Kidney capillary endothelial cell (primary cell): Measurements from ENCODE around the gene SIRT5.

Source experiments
- DNase-seq: peaks from one replicate; pipeline ENCODE4 v3.0.0-alpha.2; 2018; ENCODE audit warnings: low spot score

SIRT5 gene

DNA sequence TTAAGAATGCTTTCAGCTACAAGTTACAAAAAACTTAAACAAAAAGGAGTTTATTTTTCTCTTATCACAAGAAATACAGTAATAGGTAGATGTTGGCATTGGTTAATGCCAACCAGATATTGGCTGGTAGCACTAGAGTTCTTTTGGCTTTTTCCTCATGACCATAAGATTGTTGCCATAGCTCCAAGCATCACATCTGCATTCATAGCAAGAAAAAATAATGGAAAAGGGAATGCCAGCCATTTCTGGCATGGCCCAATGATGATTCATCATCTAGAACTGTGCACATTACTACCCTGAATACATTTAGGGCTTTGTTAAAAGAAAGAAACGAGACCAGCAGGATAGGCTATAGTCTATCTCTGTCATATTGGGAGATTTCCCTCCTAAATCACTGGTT, 20.8 kb upstream of the SIRT5 start:
- no peak for DNase-seq

DNA sequence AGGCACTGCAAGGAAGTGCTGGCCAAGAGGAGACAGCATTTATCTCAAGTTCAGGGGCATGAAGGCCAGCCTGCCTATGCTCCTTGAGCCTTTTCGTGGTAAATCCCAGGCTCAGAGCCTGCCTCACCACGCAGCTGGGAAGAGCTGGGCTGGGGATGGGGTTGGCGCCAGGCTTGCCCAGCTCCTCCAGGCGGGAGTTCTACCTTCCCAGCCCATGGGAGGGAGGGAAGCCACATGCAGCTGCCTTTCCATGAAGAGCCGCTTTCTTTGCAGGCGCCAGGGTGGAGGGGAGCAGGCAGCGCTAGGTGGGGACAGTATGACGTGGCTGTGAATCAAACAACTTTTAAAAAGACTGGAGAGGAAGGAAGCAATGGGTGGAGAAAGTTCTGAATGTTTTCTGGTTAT, 19.5 kb upstream of the SIRT5 start:
- peak; percentile 75 for DNase-seq

DNA sequence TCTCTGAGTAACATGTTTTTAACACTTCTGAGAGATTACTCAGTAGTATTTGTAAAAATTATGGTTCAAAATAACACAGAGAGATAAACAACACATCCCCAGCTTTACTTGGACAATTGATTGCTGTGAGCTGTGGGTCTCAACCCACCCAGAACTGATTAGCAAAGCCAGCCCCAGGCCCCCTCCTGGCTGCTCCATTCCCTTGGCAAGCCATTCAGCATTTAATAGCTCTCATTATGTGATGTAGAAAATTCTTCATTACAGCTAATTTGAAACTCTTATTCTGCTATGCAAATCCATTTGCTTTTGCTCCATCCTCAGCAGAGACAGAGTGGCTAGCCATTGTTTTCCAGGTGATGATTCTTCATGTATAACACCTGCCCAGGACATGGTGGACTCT, 16.6 kb upstream of the SIRT5 start:
- DNase-seq: no peak

DNA sequence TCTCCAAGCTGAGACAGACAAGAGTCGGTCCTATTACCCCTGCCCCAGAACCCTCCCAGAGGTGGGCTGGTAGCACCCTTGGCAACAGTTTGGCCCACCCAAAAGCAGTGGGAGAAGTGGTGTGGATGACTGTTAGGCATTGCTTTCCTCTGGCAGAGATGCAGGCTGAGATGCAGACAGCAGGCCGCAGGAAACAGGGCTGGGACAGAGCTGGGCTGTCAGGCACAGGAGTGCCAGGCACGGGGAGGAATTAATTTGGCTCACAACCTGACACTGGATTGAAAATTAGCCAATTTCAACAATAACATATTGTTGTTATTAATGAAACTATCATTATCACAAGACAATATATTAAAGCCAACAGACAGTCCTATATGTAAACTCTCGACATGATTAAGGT, 15.7 kb upstream of the SIRT5 start:
- no peak for DNase-seq

DNA sequence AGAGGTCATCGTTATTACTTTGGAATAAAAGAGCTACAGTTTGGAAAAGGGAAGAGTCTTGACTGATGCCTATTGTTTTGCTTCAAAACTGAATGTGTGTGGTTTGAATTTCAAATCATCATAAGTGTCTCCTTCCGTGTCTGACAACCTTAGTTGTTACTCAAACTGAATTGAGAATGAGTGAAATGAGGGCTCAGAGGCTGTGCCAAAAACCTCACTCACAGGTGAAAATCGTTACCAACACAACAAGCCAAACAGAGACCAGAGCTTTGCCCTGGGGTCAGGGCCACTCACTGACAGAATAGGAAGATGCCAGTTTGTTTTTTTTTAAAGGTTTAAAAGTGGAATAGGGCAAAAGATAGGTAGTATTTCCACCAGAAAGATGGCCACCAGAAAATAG, 15.2 kb upstream of the SIRT5 start:
- DNase-seq: no peak

DNA sequence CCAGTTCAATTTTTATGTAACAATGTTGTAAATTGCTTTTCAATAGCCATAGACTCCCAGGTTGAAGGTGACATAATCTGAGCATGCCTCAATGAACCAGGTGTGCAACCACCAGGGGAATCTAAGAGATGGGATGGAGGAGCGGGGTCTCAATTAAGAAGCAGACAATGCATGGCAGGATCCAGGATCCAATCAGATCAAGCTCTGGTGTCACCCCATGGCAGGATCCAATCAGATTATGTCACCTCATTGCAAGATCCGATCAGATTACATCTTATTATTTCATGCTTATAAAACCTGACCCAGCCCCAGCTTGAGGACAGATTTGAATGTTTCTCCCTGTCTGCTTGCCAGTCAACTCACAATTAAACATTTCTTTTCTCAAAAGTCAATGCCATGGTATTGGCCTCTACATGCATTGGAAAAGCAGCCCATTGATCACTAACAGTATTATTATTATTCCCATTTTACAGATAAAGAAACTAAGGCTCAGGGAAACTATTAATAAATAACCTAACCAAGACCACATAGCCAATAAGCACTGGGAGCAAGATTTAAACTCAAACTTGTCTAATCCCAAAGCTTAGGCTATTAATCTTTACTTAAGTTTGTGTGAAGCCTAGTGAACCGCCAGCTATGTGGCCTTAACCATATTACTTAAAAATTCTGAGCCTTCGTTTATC, 14.3 kb upstream of the SIRT5 start:
- no peak for DNase-seq

DNA sequence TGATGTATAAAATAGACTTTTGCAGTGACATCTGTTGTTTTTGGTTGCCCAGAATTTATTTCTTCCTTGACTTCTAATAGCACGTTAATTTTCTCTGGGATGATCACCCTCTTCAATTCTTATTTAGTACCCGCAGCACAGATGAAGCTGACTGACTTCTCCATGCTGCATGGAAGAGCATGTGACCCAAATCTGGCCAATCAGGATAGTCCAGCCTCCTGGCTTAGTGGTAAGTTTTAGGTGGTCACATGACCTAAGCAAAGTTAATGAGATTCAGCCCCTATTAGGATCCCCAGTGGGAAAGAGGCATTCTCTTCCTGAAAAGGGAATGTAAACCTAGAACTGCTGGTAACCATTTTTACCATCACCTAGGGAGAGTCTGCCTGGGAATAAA, 13.8 kb upstream of the SIRT5 start:
- no peak for DNase-seq

DNA sequence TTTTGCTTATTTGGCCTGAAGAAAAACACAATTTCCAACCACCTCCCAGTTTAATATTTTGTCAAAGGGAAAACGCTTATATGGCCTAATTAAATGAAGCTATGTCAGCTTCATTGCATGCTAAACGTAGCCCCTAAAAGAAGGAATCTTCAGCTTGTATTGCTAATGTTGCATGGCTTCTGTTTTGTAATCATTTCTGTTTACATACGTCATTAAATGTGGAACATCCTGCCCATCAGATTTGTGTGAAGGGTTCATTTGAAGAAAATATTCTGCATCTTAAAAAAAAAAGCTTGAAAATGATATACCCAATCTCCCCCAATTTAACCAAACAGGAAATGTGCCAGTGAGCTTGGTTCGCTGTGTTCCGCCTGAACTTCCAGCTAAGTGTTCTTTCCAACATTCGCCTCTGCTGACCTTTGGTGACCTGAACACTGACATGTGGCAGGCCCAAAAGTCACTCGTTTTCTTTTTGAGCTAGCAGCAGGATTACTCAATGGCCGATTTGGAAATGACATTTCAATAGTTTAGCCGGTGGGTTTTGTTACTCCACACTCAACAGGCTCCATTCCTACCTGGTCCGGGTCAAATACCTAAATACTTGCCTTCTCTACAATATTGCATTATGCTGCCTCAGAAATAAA, 12.7 kb upstream of the SIRT5 start:
- no peak for DNase-seq

DNA sequence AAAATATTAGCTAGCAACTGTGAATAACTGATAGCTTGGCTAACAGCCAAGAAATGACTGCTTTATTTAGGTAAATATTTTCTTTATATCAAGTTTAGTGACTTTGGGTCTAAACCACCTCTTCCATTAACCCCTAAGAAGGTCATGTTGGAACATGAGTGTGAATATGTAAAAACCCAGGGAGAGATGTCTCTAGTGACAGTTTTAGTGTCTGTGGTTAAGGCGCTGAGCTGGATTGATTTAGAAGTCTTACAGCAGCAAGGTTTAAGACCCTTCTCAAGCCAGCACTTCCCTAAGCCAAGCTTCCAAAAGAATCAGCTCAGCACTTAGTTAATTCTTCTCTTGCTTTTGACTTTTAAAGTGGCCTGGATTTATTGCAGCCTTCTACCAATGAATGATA, 11.4 kb upstream of the SIRT5 start:
- DNase-seq: no peak

DNA sequence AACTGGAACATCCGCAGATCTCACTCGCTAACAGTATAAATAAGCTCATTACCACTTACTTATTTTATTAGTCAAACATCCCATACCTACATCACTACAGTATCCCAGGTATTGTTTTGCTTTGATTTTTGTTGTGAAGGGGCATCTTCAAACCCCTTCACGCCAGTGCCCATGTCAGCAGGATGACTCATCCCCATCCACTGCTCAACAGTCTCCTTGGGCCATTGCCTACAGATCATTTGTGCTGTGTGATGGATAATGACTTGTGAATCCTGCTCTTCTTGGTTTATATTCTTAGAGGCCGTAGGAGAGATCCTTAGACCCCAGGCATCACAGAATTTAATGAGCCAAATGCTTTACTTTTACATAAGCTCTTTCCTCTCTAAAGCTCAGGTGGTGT, 8.5 kb upstream of the SIRT5 start:
- no peak for DNase-seq

DNA sequence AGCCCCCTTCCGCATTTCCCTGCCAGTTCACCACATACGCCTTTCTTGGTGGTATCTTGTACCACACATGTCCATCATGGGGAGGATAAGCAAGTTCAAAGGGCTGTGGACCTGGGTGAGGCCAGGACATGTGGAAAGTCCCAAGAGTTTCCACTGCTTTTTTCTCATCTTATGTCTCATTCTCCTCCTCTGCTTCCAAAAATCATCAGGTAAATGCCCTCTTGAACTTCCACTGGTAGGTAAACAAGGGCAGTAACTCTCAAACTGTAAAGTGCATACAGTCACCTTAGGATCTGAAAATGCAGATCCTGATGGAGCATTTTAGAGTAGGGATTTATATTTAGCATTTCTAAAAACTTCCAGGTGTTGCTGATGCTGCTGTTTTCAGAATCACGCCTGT, 7.9 kb upstream of the SIRT5 start:
- DNase-seq: no peak

DNA sequence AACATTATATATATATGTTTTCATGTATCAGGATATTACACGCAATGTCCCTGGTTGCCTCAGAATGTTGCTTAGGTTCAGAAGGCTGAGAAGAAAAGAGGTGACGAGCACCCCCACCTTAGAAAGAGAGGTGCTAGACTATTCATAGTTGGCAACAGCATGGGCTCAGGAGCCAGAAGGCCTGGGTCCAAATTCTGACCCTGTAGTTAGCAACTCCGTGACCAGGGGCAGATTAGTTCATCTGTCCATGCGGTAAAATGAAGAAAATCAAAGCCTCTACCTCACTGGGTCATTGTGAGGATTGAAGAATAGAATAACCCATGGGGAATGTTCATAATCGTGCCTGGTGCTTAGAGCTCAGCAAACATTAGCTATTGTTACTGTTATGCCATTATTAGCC, 5.4 kb upstream of the SIRT5 start:
- DNase-seq: no peak

DNA sequence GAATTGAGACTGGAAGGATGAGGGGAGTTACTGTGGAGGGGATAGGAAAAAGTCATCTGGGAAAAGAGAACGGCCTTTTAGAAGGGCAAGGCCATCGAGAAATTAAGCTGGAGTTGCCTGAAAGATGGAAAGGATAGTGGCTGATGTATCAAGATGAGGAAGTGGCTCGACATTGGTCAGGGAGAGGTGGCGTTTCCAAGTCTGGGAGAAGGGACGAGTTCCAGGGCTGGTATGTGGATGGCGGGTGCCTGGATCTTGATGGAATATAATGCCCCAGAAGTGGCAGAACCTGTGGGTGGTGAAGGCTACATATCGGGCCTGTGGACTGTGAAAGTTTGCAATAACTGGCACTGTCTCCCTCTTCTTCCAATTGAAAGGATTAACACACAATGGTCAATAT, 2.2 kb upstream of the SIRT5 start:
- DNase-seq: no peak

DNA sequence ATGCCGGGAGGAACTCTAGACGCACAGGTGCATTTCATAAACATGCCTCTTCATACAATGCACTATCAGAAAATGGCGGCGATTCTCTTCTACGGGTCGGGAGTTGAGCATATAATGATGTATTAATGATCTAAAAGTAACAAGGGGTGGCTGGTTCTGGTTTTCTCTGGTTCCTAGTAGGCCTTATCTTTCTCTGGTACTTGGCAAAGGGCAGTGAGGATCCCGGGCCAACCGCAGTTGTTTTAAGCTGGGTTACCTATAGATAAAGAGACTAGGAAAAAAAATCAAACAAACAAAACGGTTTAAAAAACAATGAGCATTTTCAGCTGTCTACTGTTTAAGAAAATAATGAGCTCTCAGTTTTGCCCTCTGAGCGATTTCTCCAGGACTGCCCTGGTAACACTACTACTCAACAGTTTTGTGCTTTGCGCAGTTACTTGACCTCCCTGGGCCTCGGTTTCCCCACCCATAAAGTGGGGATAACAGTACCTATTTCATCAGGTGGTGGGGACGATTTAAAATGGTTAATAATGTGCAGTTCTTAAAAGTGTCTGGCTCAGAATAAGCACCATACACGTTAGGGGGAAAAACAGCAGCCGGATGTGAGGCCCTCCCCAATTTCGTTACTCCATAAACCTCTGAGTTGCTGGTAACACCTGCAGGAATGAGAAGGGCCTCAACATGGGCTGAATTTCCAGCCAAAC, 1.3 kb upstream of the SIRT5 start:
- DNase-seq: no peak

DNA sequence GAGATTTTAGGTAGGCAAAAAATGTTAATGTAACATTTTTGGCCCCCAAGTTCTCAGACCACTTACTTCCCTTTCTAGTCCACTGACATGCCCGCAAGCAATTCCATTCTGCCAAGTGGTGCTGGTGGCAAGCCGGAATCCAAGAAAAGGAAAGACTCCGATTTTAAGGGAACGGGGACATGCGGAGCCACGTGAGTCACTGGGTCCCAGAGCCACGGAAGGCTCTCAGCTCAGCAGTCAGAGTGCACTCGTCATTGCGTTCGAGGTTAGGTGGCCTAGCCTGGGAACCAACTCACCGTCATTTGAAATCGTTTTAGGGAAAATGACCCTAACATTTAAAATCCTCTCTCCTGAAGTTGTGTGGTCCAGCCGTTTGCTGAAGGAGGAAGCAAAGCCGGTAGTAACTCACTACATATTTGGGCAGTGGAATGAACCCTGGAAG, 711 bp upstream of the SIRT5 start:
- DNase-seq: peak; percentile 40

DNA sequence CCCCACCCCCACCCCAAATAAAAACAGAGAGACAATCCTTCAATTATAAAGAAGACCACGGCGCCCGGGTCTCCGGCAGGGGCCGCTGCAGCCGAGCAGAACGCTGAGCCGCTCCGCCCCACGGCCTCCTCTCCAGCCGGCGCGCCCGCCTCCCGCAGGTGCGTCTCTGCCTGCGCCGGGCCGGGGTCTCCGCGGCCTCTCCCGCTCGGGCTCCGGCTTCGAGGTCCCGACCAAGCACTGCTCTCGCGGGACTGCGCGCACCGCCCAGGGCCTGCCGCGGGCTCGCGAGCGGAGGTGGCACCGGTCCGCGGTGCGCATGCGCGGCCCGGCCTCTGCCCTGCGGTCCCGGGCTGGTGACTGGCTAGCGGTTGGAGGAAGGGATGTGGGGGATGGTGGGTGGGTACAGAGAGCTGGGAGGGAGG, 241 bp upstream of the SIRT5 start:
- DNase-seq: peak; percentile 97

DNA sequence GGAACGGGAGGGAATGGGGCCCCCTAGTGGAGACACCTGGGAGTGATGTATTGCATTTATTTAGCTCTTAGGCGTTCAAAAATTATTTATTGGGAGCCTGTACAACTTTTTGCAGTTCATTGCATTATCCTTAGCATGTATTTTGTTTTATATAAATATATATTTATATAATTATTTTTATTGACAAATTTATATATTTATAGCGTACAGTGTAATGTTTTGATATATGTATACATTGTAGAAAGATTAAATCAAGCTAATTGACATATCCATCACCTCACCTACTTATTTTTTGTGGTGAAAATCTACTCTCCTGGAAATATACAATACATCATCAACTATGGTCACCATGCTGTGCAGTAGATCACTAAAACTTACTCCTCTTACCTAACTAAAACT, 975 bp downstream of the SIRT5 start:
- DNase-seq: no peak

DNA sequence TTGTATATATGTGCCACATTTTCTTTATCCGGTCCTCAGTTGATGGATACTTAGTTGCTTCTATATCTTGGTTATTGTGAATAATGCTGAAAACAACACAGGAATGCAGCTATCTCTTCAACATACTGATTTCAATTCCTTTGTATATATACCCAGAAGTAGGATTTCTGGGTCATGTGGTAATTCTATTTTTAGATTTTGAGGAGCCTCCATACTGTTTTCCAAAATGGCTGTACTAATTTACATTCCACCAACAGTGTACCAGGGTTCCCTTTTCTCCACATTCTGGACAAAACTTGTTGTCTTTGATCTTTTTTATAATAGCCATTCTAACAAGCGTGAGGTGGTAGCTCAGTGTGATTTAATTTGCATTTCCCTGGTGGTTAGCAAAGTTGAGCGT, 1.6 kb downstream of the SIRT5 start:
- no peak for DNase-seq

DNA sequence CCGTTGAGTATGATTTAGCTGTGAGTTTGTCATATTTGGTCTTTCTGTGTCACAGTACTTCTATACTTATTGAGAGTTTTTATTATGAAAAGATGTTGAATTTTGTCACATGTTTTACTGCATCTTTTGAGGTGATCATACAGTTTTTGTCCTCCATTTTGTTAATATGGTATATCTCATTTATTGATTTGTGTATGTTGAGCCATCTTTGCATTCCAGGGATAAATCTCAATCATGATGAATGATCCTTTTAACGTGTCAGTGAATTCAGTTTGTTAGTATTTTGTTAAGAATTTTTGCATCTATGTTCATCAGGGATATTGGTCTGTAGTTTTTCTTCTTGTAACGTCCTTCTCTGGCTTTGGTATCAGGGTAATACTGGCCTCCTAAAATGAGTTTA, 3.5 kb downstream of the SIRT5 start:
- DNase-seq: no peak

DNA sequence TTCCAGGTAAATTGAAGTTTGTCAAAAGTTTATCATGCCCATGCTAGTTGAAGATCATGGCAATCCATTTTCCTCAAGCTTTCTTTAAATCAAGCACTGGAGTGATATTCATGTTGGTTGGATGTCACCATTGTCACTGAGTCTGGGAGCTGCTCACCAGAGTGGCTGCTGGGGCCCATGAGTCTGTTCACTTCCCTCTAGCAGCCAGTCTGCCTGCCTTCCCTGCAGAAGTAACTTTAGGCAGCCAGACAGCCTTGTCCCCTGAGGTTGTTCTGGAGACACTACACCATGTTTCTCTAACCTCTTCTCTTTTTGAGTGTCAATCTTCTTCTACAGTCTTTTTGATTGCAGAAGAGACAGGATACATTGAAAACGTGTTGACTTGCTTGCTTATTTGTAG, 5.5 kb downstream of the SIRT5 start:
- DNase-seq: no peak

DNA sequence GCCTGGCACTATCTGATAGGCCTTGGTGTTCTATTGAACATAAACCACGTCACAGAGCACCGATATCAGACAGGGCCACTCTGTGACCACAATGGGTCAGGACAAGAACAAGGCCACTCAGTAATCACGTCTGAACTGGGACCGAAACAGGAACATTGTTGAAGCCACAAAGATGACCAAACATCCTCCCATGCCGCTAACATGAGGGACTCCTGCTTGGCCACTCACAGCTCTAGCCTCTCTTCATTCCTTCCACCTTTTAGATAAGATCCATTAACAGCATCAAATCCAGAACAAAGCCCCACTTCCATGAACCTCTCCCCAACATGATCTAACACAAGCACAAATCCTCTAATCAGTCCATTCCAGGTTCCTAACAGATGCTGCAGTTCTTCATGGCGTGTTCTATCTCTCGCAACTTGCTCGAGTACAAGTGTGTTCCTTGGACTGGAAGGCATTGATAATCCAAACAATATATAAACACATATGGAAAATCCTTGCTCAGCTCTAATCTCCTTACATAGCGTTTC, 7.4 kb downstream of the SIRT5 start:
- no peak for DNase-seq

DNA sequence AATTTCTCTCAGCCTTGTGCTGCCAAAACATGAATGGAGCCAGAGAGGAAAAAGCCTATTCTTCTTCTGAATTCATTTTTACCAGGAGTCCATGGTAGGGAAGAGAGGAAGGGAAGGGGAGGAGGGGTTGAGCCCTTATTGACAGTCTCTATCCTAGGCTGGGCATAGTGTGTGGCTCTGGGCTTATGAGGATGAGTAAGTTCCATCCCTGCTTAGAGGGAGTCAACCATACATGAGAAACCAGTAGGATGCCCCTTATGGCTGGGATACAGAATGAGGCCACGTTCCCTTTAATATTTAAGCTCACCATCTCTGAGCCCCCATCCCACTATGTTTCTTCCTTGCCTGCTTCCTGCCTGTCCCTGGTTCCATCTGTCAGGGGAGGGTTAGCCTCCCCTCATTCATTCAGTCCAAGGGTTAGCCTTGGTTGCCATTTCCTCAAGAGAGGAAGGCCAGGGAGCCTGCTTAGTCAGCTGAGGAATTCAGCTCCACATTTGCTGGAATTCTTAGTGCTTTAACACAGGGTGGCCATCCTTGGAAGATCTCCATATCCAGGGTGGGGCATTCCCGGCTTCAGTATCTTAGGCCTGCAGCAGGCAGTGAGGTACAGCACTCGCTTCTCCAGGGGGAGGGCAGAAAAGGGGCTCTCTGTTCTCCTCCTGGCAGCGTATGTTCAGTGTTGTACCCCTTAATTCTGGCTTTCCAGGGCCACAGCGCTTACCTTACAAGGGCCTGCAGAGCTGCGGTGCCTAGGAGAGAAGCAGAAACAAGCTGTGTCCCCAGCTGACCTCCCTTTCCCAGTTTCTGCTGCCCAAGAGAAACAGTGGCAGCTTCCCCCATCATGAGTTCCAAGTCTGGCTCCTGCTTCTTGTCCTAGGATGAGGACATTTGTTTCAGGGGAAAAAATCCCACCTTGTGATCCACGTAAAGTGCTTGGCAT, 12.5 kb downstream of the SIRT5 start:
- DNase-seq: no peak
